CD4-positive, alpha-beta T cell treated with Interleukin-6 for 4 hours (primary cell): ENCODE measurements around the gene PPP1R13B.
A peak's percentile ranks its signal among the peaks of the same experiment; 100 is the strongest.

Source experiments
- DNase-seq: peaks from one replicate; pipeline ENCODE4 v3.0.0-alpha.2; 2020; ENCODE audit warnings: mixed read lengths

The PPP1R13B gene

GRCh38 chr14:103770902-103771301, 76.5 kb downstream of the PPP1R13B start:
- no peak for DNase-seq

- no peak for DNase-seq
These were observed 76.9 kb downstream of the PPP1R13B start for GRCh38 chr14:103770500-103770899.

GRCh38 chr14:103767336-103767894, 80.0 kb downstream of the PPP1R13B start:
- DNase-seq, result no peak

GRCh38 chr14:103765526-103765925, 81.8 kb downstream of the PPP1R13B start:
- DNase-seq, result no peak

- DNase-seq, result no peak
These were observed 83.5 kb downstream of the PPP1R13B start for GRCh38 chr14:103763730-103764488.

GRCh38 chr14:103762541-103762940, 84.8 kb downstream of the PPP1R13B start:
- no peak for DNase-seq

- DNase-seq, result no peak
These were observed 85.3 kb downstream of the PPP1R13B start for GRCh38 chr14:103762036-103762435.

- DNase-seq, result no peak
These were observed 89.2 kb downstream of the PPP1R13B start for GRCh38 chr14:103758059-103758776.

GRCh38 chr14:103755060-103755459, 92.3 kb downstream of the PPP1R13B start:
- DNase-seq, result no peak

DNA sequence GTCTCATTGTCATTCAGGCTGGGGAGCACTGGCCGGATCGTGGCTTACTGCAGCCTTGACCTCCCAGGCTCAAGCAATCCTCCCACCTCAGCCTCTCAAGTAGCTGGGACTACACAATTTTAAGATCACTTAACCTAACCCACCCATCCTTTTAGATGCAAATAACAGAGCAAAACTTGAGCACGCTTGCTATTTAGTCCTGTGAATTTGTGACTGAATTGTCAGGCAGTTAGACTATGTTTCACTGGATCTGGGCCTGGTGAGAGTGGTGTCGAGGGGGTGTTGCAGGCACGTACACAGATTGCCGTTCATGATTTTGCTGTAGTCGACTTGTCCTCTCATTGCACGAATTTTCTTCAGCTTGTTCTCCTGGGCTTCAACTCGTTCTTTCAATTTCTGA, 93.6 kb downstream of the PPP1R13B start:
- no peak for DNase-seq

DNA sequence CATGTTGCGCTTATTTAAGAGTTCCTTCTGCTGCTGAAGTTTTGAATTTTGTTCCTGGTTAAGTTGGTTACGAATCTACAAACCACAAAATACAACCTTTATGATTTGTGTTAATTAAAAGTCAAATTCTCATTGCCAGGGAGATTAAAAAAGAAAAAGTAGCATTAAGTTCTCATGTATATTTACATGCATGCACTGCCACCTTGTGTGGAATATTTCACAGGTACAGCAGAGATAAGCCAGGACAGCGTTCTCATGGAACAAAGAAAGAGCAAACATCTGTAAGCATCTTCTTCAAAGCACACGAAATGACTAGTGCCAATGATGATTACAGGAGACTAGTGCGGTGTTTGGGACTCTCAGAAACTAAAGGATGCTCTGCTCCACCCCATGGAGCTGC, 97.5 kb downstream of the PPP1R13B start:
- no peak for DNase-seq

- DNase-seq, result no peak
These were observed 97.9 kb downstream of the PPP1R13B start for GRCh38 chr14:103749452-103749851.

DNA sequence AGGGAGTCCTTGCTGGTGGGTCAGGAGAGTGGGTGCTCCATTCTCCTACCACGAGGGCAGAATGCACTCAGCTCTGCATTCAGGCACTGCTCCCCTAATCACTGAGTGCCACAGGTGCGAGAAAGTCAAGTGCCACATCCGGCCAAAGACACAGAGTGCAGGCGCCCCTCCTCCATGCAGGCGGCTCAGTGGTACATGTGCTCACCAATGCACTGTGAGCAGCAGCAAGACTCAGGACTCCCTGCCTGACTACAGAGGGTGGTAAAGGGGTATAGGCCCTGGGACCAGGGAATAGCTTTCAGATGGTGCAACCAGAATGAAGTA, 98.9 kb downstream of the PPP1R13B start:
- DNase-seq, result peak; percentile 68

DNA sequence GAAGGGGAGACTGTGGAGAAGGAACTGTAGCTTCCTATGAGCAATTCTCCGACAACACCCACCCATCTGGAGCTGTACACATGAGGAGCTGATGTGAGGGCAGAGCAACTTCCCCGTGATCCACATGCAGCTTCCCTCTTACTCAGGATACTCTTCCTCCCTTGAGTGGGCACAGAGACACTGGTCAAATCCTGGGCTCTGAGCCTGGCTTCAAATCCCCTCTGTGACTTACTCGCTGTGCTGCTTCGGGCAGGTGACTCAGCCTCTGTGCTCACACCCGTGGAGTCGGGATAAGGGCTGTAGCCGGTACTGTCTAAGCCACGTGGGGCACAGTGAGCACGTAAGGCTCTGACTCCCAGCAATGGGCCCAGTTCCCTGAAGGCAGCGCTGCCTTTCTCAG, 100.7 kb downstream of the PPP1R13B start:
- no peak for DNase-seq

- no peak for DNase-seq
These were observed 102.0 kb downstream of the PPP1R13B start for GRCh38 chr14:103745424-103745823.

DNA sequence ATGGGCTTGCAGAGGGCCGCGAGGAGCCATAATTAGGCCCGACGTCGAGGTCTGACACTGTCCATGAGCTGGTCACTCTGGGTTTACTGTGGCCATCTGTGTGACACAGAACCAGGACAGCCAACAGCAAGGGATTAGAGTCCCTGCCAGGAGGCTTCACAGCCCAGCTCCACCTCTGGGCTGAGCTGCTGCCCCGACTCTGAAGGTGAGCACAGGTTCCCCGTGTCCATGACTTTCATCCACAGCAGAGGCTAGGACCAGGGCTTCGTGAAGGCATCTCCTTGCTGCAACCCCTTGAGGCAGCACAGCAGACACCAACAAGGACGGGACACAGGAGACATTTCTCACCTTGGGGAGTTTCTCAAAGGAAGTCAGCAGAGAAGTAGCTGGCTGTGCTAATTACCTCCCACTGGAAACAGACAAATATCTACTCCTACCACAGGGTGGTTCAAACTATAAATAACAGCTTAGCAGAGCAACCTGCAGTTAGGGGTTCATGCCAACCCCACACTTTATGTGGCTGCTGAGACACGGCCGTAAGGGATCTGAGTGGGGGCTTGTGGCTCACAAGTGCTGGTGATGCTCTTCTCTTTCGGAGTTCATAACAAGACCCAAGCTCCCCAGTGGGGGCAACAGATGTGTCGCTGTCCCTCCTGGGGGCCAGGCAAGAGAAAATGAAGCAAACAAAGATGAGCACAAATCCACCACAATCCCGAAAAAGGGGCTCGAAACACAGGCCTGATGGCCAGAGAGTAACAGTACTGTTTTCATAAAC, 102.6 kb downstream of the PPP1R13B start:
- no peak for DNase-seq

DNA sequence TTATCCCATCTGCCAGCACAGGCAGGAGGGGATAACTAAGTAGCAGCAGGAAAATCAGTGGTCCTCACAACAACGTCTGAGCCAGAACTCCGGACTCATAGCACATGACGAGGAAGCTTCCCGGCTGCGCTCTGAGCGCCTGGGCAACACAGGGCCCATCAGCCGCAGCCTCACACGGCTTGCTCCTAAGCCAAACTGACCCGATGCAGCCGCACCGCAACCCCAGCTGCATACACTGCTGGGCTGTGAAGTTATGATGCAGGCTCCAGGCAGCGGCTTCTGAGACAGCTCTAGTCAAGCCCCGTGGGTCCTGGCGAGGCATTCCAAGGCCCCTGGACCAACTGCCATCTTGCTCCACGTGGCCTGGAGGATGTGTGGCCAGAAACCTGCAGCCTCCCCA, 103.7 kb downstream of the PPP1R13B start:
- DNase-seq, result no peak

GRCh38 chr14:103742499-103743255, 104.7 kb downstream of the PPP1R13B start:
- DNase-seq, result no peak

GRCh38 chr14:103741876-103742275, 105.5 kb downstream of the PPP1R13B start:
- DNase-seq, result no peak

DNA sequence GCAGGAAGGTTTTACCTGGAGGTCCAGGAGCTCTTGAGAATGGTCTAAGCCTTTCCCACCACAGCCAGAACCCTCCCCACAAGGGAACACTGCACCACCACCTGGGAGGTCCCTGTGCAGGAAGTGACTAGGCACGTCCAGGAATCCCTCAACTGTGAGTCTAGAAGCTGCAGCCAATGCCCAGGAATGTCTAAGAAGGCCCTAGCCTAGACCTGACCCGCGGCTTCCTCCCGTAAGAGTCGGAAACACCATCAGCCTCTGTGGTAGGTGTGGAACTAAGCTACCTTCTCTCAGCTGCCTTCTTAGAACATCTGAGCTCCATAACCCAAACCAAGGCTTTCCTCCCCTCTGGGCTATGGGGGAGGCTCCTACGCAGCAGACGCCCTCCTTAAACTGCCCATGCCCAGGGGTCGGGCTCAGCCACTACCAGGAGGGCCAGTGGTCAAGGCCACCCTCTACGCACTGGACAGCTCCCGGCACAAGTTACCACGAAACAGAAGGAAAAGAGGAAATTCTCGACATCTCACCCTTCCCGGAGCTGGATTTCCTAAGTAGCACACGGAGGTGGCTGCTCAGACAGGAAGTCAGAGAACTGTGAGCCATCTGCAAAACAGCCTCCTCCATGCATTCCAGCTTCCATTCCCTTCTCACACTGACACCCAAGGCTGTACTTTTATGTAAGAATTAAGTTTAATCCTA, 106.2 kb downstream of the PPP1R13B start:
- DNase-seq, result no peak

GRCh38 chr14:103739793-103740501, 107.4 kb downstream of the PPP1R13B start:
- no peak for DNase-seq

DNA sequence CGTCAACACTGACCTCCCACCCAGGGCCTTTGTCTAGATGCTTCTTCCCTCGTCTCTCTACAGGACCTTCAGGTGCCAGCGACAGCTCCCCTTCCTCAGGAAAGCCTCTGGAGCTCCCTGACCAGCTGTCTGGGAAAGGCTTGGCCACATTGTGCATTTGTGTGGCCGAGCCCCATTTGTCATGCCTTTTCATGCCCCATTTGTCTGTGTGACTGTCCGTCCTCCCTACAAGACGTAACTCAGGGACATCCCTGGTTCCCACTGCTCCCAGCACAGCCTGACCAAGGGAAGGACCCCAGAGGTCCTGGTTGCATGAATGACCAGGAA, 107.9 kb downstream of the PPP1R13B start:
- DNase-seq, result no peak
